GM20431 (cell line): Measurements from ENCODE around the gene HIP1R.
"Not testable (repeated sequence)": the region's sequence is repeated elsewhere in the genome, so short reads cannot be mapped to it uniquely, and the experiment has no call there.

Experiments
- in situ Hi-C: fragments of 300-500 bp; cut with MseI, MboI; formaldehyde crosslinking; loops from one replicate; pipeline ENCODE4 v1.15.0; 2020; ENCODE audit warnings: low sequenced_read_pairs; ENCODE audit not compliant: unreplicated experiment

The HIP1R gene, protein sequence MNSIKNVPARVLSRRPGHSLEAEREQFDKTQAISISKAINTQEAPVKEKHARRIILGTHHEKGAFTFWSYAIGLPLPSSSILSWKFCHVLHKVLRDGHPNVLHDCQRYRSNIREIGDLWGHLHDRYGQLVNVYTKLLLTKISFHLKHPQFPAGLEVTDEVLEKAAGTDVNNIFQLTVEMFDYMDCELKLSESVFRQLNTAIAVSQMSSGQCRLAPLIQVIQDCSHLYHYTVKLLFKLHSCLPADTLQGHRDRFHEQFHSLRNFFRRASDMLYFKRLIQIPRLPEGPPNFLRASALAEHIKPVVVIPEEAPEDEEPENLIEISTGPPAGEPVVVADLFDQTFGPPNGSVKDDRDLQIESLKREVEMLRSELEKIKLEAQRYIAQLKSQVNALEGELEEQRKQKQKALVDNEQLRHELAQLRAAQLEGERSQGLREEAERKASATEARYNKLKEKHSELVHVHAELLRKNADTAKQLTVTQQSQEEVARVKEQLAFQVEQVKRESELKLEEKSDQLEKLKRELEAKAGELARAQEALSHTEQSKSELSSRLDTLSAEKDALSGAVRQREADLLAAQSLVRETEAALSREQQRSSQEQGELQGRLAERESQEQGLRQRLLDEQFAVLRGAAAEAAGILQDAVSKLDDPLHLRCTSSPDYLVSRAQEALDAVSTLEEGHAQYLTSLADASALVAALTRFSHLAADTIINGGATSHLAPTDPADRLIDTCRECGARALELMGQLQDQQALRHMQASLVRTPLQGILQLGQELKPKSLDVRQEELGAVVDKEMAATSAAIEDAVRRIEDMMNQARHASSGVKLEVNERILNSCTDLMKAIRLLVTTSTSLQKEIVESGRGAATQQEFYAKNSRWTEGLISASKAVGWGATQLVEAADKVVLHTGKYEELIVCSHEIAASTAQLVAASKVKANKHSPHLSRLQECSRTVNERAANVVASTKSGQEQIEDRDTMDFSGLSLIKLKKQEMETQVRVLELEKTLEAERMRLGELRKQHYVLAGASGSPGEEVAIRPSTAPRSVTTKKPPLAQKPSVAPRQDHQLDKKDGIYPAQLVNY

DNA sequence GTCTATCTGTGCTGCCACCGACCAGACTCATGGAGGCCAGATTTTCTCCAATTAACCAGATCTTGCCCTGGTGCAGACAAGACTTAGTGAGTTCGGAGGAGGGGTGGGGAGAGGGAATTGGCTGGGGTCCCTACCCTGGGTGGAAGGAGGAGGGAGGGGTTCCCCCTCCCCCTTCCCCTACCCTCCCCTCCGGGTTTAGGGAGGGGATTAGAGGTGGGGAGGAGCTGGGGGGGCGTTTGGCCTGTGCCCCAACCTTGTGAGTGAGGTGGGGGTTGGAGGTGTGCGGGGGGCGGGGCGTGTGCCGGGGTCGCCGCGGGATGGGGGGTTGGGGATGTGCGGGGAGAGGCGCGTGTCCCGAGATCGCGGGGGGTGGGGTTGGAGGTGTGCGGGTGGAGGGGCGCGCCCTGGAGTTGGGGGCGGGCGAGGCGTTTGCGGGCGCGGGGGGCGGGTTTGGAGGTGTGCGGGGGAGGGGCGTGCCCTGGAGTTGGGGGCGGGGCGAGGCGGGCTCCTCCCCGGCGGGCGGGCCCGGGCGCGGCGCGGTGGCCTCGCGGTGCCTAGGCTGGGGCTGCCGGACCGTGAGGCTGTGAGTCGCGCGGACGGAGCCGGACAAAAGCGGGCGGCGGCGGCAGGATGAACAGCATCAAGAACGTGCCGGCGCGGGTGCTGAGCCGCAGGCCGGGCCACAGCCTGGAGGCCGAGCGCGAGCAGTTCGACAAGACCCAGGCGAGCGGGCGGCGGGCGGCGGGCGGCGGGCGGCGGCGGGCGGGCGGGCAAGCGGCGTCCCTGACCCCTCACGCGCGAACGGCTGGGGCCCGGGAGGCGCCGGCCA is at the start of gene HIP1R:
HIP1R (plus strand) TSS at position 537 of the 829 bp plus-strand sequence; CDS start at position 631, 94 bp downstream.
- in situ Hi-C loops, result no loop called here

DNA sequence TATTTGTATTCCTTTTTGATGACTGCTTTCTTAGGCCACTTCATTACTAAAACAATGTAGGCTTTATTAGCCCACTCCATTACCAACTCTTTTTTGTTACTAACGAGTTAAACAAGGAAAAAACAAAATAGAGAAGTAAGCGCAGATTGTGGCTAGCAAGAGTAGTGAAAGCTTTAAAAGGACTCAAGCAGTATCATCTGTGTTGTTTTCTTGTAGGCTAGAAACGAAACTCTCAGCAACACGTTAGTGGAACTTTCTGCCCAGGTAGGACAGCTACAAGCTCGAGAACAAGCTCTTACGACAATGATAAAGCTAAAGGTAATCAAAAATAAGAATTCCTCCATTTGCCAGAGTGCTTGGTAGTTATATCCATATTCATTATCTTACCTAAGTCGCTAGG is 49.8 kb upstream of the HIP1R start:
- in situ Hi-C loops, result loop anchor here (25.0 kb wide), 1 partner anchor 177 kb away; the partner anchor contains the start of gene ABCB9

DNA sequence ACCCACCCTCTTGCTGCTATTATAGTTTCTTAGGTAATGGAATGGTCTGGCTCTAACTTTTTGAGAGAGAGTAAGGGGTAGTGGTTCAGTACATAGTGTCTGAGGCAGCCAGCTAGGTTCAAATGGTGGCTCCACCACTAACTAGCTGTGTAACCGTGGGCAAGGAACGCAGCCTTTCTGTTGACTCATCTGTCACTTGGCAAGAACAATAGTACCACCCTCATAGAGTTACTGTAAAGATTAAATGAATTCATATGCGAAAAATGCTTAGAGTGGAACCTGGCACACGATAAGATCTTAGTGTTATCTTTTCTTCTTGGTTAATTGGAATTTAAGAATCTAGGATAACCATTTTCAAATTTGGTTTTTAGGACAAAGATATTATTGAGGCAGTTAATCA is 46.9 kb upstream of the HIP1R start:
- in situ Hi-C loops, result loop anchor here (25.0 kb wide), 1 partner anchor 174 kb away; the partner anchor contains the start of gene ABCB9

DNA sequence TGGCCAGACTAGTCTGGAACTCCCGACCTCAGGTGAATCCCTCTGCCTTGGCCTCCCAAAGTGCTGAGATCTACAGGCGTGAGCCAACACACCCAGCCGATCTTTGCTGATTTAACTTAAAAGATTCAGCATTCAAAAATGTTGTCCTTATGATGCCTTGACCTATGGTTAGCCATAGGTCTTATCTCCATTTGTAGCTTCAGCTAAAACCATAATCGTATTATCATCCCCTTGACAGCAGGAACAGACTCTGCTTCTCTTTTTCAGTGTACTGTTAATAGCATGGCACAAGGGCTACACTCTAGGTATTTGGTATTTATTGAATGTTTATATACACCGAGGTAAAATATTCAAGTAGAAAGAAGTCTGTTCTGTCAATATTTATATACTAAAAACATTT is 45.6 kb upstream of the HIP1R start:
- in situ Hi-C loops, result loop anchor here (25.0 kb wide), 1 partner anchor 173 kb away; the partner anchor contains the start of gene ABCB9

DNA sequence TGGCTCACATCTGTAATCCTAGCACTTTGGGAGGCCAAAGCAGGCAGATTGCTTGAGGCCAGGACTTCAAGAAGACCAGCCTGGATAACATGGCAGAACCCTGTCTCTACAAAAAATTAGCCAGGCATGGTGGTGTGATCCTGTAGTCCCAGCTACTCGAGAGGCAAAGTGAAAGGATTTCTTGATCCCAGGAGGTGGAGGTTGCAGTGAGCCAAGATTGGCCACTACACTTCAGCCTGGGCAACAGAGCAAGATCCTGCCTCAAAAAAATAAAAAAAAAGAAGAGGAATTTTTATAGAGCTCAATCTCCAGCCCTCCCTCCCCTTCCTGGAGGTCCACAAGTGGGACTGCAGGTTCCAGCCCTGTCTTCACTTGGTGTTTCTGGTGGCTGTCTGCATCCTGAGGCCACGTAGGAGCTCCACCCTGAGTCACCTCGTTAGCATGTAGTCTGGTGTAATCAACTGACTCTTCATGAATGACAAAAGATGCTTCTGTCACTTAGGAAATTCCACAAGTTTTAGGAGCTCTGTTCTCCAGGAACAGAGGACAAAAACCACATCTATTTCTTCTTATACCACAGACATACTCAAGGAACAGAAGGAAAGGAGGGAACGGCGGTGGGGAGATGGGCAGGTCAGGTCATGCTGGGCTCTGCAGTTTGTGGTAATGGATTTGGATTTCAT is 44.7 kb upstream of the HIP1R start:
- in situ Hi-C loops, result loop anchor here (25.0 kb wide), 1 partner anchor 172 kb away; the partner anchor contains the start of gene ABCB9

DNA sequence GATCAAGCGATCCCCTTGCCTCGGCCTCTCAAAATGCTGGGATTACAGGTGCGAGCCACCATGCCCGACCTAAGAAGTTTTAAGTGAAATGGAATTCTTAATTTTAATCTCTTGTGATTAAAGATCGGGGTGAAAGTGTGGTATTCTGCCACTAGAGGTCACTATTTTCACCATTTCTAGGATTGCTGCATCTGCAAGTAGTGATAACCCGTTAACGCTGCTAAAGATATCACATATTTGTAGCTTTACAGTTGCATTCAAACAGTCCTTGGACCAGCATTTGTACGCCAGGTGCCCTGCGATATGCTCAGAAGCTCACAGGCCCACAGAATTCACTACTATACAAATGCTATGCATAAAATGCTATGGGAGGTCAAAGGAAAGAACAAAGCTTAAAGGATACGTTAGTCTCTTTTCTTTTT is 41.6 kb upstream of the HIP1R start:
- in situ Hi-C loops, result loop anchor here (25.0 kb wide), 1 partner anchor 169 kb away; the partner anchor contains the start of gene ABCB9

DNA sequence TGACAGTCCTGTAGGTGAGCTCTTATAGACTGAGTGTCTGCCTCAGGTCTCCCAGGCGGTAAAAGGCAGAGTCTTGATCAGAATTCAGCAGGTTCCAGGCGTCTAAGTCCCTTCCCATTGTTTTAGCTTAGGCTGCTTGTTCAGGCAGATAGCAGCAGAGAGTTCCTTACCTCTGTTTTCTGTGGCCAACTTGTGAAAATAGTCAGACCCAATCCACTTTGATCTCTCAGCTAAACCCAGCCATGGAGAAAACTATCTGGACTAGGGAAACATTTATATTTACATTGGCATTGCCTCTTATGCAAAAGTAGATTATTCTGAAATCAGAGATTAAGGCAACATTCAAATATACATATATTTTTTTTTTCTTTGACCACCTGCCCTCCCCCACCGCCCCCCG is 39.5 kb upstream of the HIP1R start:
- in situ Hi-C loops, result loop anchor here (25.0 kb wide), 1 partner anchor 166 kb away; the partner anchor contains the start of gene ABCB9

DNA sequence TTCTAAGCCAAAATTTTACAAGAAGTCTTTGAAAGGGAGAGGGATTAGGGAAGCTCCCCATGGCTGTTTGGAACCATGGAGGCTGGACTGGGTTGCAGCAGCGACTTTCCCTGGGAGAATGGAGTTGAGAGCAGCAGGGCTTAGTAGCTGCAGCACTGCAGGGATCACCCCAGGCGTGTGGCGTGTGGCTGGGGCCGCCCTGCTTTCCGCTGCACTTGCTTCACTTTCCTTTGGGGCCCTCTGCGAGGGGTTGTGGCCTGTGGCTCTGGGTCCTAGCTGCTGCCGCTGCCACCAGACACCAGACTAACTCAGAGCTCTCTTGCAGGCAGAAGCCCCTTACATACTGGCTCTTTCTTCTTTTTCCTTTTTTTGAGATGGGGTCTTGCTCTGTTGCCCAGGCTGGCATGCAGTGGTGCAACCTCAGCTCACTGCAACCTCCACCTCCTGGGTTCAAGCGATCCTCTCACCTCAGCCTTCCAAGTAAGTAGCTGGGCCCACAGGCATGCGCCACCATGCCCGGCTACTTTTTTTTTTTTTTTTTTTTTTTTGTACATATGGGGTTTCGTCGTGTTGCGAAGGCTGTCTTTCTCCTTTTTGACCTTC is 35.5 kb upstream of the HIP1R start:
- in situ Hi-C loops, result loop anchor here (25.0 kb wide), 1 partner anchor 163 kb away; the partner anchor contains the start of gene ABCB9

DNA sequence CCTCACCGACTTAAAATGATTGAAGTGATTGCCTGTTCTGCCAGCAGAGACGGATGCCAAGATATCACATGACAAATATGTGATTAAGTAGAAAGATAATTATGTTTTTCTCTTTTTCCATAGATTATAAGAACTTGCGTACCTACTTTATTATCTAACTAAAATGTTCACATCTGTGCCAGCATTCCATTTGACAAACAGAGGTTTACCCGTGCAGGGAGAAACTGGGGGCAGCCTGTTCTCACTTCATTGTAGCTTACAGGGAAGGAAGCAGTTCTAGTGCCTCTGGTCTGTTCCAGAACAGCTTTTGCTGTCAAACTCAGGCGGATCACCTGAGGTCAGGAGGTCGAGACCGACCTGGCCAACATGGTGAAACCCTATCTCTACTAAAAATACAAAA is 31.3 kb upstream of the HIP1R start:
- in situ Hi-C loops, result no loop called here

DNA sequence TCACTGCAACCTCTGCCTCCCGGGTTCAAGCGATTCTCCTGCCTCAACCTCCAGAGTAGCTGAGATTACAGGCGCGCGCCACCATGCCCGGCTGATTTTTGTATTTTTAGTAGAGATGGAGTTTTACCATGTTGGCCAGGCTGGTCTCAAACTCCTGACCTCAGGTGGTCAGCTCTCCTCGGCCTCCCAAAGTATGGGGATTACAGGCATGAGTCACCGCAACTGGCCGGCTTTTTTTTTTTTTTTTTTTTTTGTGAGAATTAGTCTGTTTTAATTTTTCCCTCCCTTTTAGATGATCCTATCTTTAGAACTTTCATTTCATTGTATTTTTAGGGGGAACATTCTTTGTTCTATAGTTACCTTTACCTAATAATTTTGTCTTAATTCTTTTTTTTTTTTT is 30.3 kb upstream of the HIP1R start:
- in situ Hi-C loops, result not testable (repeated sequence)

DNA sequence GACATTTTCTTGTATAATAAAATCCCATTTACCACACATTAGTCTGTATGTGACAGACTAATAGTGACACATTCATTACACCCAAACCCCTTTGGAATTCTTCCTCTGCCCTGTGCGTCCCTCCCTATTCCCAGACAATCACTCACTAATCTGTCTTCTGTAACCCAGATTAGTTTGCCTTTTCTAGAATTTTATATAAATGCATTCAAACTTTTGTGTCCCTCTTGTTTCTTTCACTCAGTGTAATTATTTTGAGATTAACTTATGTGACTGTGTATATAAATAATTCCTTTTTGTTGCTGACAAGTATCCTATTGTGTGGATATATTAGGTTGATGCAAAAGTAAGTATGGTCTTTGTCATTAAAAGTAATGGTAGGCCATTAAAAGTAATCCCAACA is 27.6 kb upstream of the HIP1R start:
- in situ Hi-C loops, result no loop called here

DNA sequence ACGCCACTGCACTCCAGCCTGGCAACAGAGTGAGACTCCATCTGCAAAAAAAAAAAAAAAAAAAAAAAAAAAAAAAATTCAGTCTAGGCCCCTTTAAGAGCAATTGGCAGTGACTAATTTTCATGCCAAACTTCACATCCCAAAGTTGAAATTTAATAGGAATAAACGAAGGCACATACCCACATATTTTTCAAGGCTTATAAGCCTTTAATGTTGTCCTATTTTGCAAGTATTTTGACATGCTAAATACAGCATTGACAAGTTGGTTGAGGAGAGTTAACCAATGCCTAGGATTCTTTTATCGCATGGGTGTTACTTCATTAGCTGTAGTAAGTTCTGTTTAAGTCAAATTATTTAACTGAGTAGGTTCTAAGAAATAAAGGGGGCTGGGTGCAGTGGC is 23.5 kb upstream of the HIP1R start:
- in situ Hi-C loops, result no loop called here

DNA sequence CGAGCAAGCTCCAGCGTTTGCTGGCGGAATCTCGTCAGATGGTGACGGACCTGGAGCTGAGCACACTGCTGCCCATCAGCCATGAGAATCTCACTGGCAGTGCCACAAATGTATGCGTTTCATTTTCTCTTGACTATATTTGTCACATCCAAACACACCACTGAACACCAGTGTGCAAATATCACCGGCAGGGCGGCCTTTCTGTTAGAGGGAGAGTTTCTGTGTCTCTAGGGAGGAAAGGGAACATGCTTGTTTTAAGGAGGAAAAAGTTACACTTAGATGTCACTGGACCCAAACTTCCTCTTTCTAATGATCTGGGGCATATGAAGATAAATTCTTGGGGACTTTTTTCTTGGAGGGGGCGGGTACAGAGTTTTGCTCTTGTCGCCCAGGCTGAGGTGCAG is 21.9 kb upstream of the HIP1R start:
- in situ Hi-C loops, result no loop called here

DNA sequence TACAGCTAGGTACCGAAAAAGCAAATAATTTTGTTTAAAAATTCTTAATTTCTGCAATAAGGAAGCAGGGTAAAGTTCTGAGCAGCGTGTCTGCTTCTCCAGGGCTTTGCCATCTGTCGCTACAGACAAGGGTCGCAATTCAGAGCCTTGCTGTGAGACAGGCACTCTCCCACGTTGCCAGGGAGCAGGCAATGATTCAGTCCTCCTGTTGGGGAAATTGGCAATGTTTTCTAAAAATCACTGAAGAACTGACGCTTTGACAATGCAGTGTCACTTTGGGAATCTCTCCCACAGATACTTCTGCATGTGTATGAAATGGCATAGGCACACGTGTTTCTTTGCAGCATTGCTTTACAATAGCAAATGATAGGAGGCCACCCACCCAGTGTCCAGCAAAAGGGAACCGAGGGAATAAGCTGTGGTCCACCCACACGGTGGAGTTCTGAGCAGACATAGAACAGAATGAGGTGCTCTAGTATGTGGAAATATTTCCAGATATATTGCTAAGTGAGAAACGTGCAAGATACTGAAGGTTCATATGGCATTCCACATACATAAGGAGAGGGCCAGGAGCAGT is 16.0 kb upstream of the HIP1R start:
- in situ Hi-C loops, result no loop called here

DNA sequence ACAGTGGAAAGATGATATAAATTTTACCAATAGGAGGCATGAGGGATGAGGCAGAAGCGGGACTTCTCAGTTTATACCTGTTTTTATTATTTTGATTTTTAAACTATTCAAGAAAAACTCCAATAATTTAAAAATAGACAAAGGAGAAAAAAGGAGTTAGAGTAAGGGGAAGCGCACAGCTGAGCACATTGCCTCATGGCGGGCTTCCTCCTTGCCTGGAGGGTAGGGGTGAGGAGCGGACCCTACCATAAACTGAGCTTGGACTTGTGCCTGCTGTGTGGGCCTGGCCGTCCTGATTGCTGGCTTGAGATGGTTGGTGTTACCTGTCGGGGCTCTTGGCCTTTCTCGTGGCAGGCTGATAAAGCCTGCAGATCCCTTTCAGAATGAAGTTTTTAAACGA is 15.1 kb upstream of the HIP1R start:
- in situ Hi-C loops, result no loop called here

DNA sequence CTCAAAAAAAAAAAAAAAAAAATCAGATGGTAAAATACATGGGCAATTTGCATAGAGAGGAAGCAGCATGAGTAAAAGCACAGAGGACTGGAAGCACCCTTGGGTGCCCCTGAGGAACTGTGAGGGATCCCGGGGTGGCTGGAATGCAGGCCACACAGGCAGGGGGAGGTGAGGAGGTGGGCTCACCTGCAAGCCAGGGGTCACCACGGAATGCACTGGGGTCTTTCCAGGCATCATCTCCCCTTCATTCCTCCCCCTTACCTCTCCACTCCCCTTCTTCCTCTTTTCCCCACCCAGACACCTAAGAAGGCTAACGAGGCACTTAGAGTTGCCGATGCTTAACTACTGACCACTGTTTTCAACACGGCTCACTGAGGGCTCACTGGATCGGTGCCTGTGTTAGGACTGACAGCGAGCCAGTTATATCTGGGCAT is 14.4 kb upstream of the HIP1R start:
- in situ Hi-C loops, result no loop called here

DNA sequence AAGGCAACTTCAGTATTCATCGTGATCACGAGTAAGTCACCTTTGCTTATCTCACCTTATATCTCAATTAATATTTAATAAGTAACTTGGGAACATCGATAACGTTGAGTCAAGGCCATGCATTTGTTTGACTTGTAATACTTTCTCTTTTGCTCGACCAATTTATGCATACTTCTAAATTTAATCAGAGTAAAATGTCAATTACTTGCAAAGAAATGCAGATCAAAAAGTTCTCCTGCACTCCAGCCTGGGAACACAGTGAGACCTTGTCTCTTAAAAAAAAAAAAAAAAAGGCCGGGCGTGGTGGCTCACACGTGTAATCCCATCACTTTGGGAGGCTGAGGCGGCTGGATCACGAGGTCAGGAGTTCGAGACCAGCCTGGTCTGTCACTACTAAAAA is 11.8 kb upstream of the HIP1R start:
- in situ Hi-C loops, result no loop called here
